ENCODE measurements around the gene FBXL7. TPM values are rescaled to one million over a fixed set of nuclear protein-coding genes. Genes with fewer than 3 reads are reported as not detected.

Gene FBXL7
- total and polyA plus RNA-seq, 2 experiments from 2014 or later: 4.5 to 15.2 TPM

GRCh38 chr5:15679161-15679560 lies 179.2 kb downstream of the FBXL7 start:
- H3K27me3 ChIP-seq (ENCODE audit: insufficient read depth): no peaks in the 10 kb centered on the region
- H3K36me3 Mint-ChIP-seq (ENCODE audit: low read depth): no peaks in the 10 kb centered on the region
- H3K36me3 ChIP-seq (ENCODE audit: insufficient read depth): no peaks in the 10 kb centered on the region
- no peak for ATAC-seq
- peaks cover 12% of the 10 kb centered on the region; the same call in 1 of the 2 replicates for H3K4me1 ChIP-seq (ENCODE audit: insufficient read depth)
- no peaks in the 10 kb centered on the region for H3K9me2 ChIP-seq (ENCODE audit: insufficient read depth)
- H2AFZ ChIP-seq: no peak overlapping the region
- no peak overlapping the region for H3K4me3 Mint-ChIP-seq
- no peak for DNase-seq (ENCODE audit: low spot score)
- H3K9me3 Mint-ChIP-seq: no peaks in the 10 kb centered on the region
- no peak overlapping the region for H3K4me2 ChIP-seq
- H3F3A ChIP-seq (replicated peaks; ENCODE audit: low read depth): no peaks in the 10 kb centered on the region
- TF ChIP-seq POLR2AphosphoS5 (IDR thresholded peaks at IDR 0.05; ENCODE audit: low read depth) (no peak), STAT1 (IDR thresholded peaks at IDR 0.05; ENCODE audit: unreplicated experiment) (no peak), REST (IDR thresholded peaks at IDR 0.05; ENCODE audit: unreplicated experiment) (no peak)
- TF ChIP-seq, protein P1, sequence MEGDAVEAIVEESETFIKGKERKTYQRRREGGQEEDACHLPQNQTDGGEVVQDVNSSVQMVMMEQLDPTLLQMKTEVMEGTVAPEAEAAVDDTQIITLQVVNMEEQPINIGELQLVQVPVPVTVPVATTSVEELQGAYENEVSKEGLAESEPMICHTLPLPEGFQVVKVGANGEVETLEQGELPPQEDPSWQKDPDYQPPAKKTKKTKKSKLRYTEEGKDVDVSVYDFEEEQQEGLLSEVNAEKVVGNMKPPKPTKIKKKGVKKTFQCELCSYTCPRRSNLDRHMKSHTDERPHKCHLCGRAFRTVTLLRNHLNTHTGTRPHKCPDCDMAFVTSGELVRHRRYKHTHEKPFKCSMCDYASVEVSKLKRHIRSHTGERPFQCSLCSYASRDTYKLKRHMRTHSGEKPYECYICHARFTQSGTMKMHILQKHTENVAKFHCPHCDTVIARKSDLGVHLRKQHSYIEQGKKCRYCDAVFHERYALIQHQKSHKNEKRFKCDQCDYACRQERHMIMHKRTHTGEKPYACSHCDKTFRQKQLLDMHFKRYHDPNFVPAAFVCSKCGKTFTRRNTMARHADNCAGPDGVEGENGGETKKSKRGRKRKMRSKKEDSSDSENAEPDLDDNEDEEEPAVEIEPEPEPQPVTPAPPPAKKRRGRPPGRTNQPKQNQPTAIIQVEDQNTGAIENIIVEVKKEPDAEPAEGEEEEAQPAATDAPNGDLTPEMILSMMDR (conservative IDR thresholded peaks at IDR 0.05; ENCODE audit: low read depth in 2 of 2): no peak
- no peaks in the 10 kb centered on the region for H3K27me3 Mint-ChIP-seq (ENCODE audit: insufficient read depth, low read depth, poor library complexity)
- H3K4me3 ChIP-seq: no peak overlapping the region
- peaks cover 8% of the 10 kb centered on the region; the same call in 1 of the 2 replicates for H3K79me2 ChIP-seq (replicated peaks; ENCODE audit: insufficient read depth)
- no peak overlapping the region for H3K27ac Mint-ChIP-seq
- no peak overlapping the region for H3K27ac ChIP-seq (ENCODE audit: low read depth)
- peaks cover 35% of the 10 kb centered on the region for H3K4me1 Mint-ChIP-seq
- no peaks in the 10 kb centered on the region for H4K20me1 ChIP-seq (replicated peaks; ENCODE audit: insufficient read depth)

DNA sequence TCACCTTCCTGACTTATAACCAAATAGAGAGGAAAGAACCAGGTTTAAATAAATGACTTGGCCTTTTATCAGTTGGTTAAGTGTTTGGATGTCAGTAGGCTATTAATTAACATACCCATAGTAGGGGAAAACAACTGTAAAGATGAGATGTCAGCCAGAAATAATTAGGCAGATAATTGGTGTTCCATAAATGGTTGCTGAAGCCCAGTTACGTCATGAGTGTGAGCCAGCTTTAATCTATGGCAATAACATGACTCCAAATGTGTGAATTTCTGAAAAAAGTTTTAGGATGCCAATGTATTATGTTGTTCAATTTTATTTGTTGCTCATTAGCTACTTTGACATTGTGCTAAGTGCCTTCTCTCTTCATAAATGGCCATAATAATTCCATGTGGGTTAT lies 180.5 kb downstream of the FBXL7 start:
- H3K9me3 Mint-ChIP-seq: no peaks in the 10 kb centered on the region
- H4K20me1 ChIP-seq (replicated peaks; ENCODE audit: insufficient read depth): no peaks in the 10 kb centered on the region

More for the DNA sequence above, 180.5 kb downstream of the FBXL7 start:
- H3K79me2 ChIP-seq (replicated peaks; ENCODE audit: insufficient read depth): peaks cover 15% of the 10 kb centered on the region; the same call in 1 of the 2 replicates
- H3K4me1 ChIP-seq (ENCODE audit: insufficient read depth): peaks cover 14% of the 10 kb centered on the region; the same call in 1 of the 2 replicates
- no peak overlapping the region for H2AFZ ChIP-seq
- H3K4me2 ChIP-seq: no peak overlapping the region
- no peak overlapping the region for H3K27ac Mint-ChIP-seq
- H3K36me3 Mint-ChIP-seq (ENCODE audit: low read depth): no peaks in the 10 kb centered on the region
- H3K27ac ChIP-seq (ENCODE audit: low read depth): no peak overlapping the region
- no peak overlapping the region for H3K4me3 ChIP-seq
- DNase-seq (ENCODE audit: low spot score): no peak
- no peaks in the 10 kb centered on the region for H3F3A ChIP-seq (replicated peaks; ENCODE audit: low read depth)
- no peak for TF ChIP-seq CREB1 (CRISPR knock-in tag; IDR thresholded peaks at IDR 0.05; ENCODE audit: low read depth)
- no peak for TF ChIP-seq REST (IDR thresholded peaks at IDR 0.05; ENCODE audit: unreplicated experiment)
- no peak for TF ChIP-seq ZNF331 (CRISPR knock-in tag; IDR thresholded peaks at IDR 0.05; ENCODE audit: low read depth)
- TF ChIP-seq NANOG (IDR thresholded peaks at IDR 0.05; ENCODE audit: borderline replicate concordance): no peak
- TF ChIP-seq POLR2AphosphoS5 (IDR thresholded peaks at IDR 0.05; ENCODE audit: low read depth): no peak
- H3K4me3 Mint-ChIP-seq: no peak overlapping the region
- H3K4me1 Mint-ChIP-seq: peaks cover 27% of the 10 kb centered on the region
- ATAC-seq: no peak
- no peaks in the 10 kb centered on the region for H3K27me3 ChIP-seq (ENCODE audit: insufficient read depth)
- H3K9me2 ChIP-seq (ENCODE audit: insufficient read depth): no peaks in the 10 kb centered on the region
- no peaks in the 10 kb centered on the region for H3K27me3 Mint-ChIP-seq (ENCODE audit: insufficient read depth, low read depth, poor library complexity)
- H3K36me3 ChIP-seq (ENCODE audit: insufficient read depth): no peaks in the 10 kb centered on the region
